Natural killer cell (primary cell): ENCODE data around the gene TNNT3. TPM values are rescaled to one million over a fixed set of nuclear protein-coding genes. Genes with fewer than 3 reads are reported as not detected.
"Not testable (repeated sequence)": the region's sequence is repeated elsewhere in the genome, so short reads cannot be mapped to it uniquely, and the experiment has no call there.

ENCODE experiments used
- ATAC-seq, 3 donors: fragments of 150-1000 bp in 2 of 3; fragments of 200-7000 bp in 1 of 3; cut with Tn5 transposase; 1 replicate in 1 of 3; 2 replicates in 2 of 3; pipeline ENCODE4 v1.10.0; 2021; ENCODE audit warnings: mild to moderate bottlenecking in 2 of 3, moderate library complexity in 2 of 3
- DNase-seq, 2 donors: peaks; one replicate each; pipeline versions ENCODE4 v3.0.0 to v3.0.0-alpha.2; 2013 to 2021; ENCODE audit warnings: mixed read lengths in 1 of 2
- H3K27ac ChIP-seq: one replicate; pipeline ENCODE4 v1.5.1; 2013; ENCODE audit warnings: mild to moderate bottlenecking, low read length
- H3K27me3 ChIP-seq: one replicate; pipeline ENCODE4 v1.6.1; 2013; ENCODE audit warnings: low read length; ENCODE audit not compliant: control insufficient read depth, insufficient read depth
- H3K36me3 ChIP-seq: one replicate; pipeline ENCODE4 v1.6.1; 2013; ENCODE audit warnings: low read length; ENCODE audit not compliant: control insufficient read depth, insufficient read depth
- H3K4me1 ChIP-seq: one replicate; pipeline ENCODE4 v1.6.1; 2013; ENCODE audit warnings: low read length; ENCODE audit not compliant: control insufficient read depth, insufficient read depth
- H3K4me3 ChIP-seq: one replicate; pipeline ENCODE4 v1.5.1; 2013; ENCODE audit warnings: low read length
- H3K9me3 ChIP-seq: one replicate; pipeline ENCODE4 v1.6.1; 2013; ENCODE audit warnings: low read length; ENCODE audit not compliant: control insufficient read depth, insufficient read depth
- H3K27ac Mint-ChIP-seq, 2 donors: one replicate each; pipeline ENCODE4 v1.8.0; 2022; ENCODE audit warnings: mild to moderate bottlenecking in 2 of 2, mixed read lengths in 2 of 2, moderate library complexity in 1 of 2
- H3K27me3 Mint-ChIP-seq, 2 donors: one replicate each; pipeline ENCODE4 v1.8.0; 2022; ENCODE audit warnings: low read depth in 2 of 2, mixed read lengths in 2 of 2
- H3K36me3 Mint-ChIP-seq: one replicate; pipeline ENCODE4 v1.8.0; 2022; ENCODE audit warnings: mixed read lengths
- H3K4me1 Mint-ChIP-seq, 2 donors: one replicate each; pipeline ENCODE4 v1.8.0; 2022; ENCODE audit warnings: mixed read lengths in 2 of 2
- H3K4me3 Mint-ChIP-seq: one replicate; pipeline ENCODE4 v1.8.0; 2022; ENCODE audit warnings: mild to moderate bottlenecking, moderate library complexity, mixed read lengths
- H3K9me3 Mint-ChIP-seq, 2 donors: one replicate each; pipeline ENCODE4 v1.8.0; 2022; ENCODE audit warnings: mixed read lengths in 2 of 2
- CTCF ChIP-seq: fragments of 200-600 bp; IDR thresholded peaks from one replicate; pipeline ENCODE4 v1.8.0; 2022; ENCODE audit warnings: antibody characterized with exemption
- WGBS: methylation state at CpG from one replicate; pipeline ENCODE4 v1.1.7; 2013; ENCODE audit warnings: missing lambda C conversion rate; ENCODE audit not compliant: insufficient coverage; 5-methylcytosine and 5-hydroxymethylcytosine counted together
- intact Hi-C: fragments of 100-400 bp; cut with micrococcal nuclease; formaldehyde crosslinking; loops from one replicate; pipeline ENCODE4 v1.14.2; 2022
- total RNA-seq, 4 donors: library from RNA; stranded (reverse); fragments of 120-200 nt in 1 of 4; gene quantifications; one replicate each; pipeline versions ENCODE4 v1.2.3 to v1.2.4, GENCODE V29; 2013 to 2022

The TNNT3 gene
- total RNA-seq, 3 donors from 2014 or later (not counting 1 experiment from before 2014, with no cell fraction given) = 15.8 to 27.9 (median 26.2) TPM

GRCh38 chr11:1875093-1875850, 44.2 kb upstream of the TNNT3 start:
- H3K27me3 Mint-ChIP-seq = no peaks in the 10 kb centered on the region
- H3K27ac Mint-ChIP-seq = peak overlapping the region; percentile 45 to 64
- H3K9me3 Mint-ChIP-seq = no peaks in the 10 kb centered on the region
- WGBS = 74% methylated on average over 28 of the region's 28 CpGs
- no peak for ATAC-seq
- DNase-seq = no peak
- peaks cover 32 to 73% of the 10 kb centered on the region in 2 donors for H3K4me1 Mint-ChIP-seq
- no peaks in the 10 kb centered on the region for H3K36me3 Mint-ChIP-seq
- peaks cover 12% of the 10 kb centered on the region for H3K36me3 ChIP-seq
- no peak for TF ChIP-seq CTCF
- no peaks in the 10 kb centered on the region for H3K9me3 ChIP-seq
- intact Hi-C loops = no loop called here
- H3K27me3 ChIP-seq = no peaks in the 10 kb centered on the region
- H3K4me3 Mint-ChIP-seq = peak overlapping the region; percentile 71
- H3K4me1 ChIP-seq = peaks cover 92% of the 10 kb centered on the region
- H3K4me3 ChIP-seq = no peak overlapping the region
- no peak overlapping the region for H3K27ac ChIP-seq

GRCh38 chr11:1875851-1876301, 43.6 kb upstream of the TNNT3 start:
- H3K9me3 ChIP-seq, H3K27ac ChIP-seq, H3K4me3 Mint-ChIP-seq, H3K4me3 ChIP-seq, H3K27me3 ChIP-seq, H3K36me3 Mint-ChIP-seq, H3K9me3 Mint-ChIP-seq, DNase-seq, ATAC-seq, H3K27me3 Mint-ChIP-seq, intact Hi-C loops: not testable (repeated sequence)
- Histone ChIP-seq H3K4me1 (peaks cover 92% of the 10 kb centered on the region), H3K36me3 (peaks cover 16% of the 10 kb centered on the region)
- H3K27ac Mint-ChIP-seq = peak overlapping the region; percentile 29 to 42
- H3K4me1 Mint-ChIP-seq = peaks cover 30 to 73% of the 10 kb centered on the region in 2 donors
- 87% methylated on average over 13 of the region's 13 CpGs for WGBS

- Mint-ChIP-seq H3K27ac (peak overlapping the region; percentile 29 to 42), H3K27me3 (no peaks in the 10 kb centered on the region), H3K36me3 (no peaks in the 10 kb centered on the region), H3K4me1 (peaks cover 26 to 72% of the 10 kb centered on the region in 2 donors), H3K9me3 (no peaks in the 10 kb centered on the region), H3K4me3 (no peak overlapping the region)
- TF ChIP-seq CTCF = peak; percentile 25
- ATAC-seq (no peak), DNase-seq (peak in 1 of 2 donors; percentile 36)
- H3K4me1 ChIP-seq = peaks cover 92% of the 10 kb centered on the region
- H3K27ac ChIP-seq = no peak overlapping the region
- H3K4me3 ChIP-seq = no peak overlapping the region
- no peaks in the 10 kb centered on the region for H3K9me3 ChIP-seq
- intact Hi-C loops = no loop called here
- H3K27me3 ChIP-seq = no peaks in the 10 kb centered on the region
- peaks cover 20% of the 10 kb centered on the region for H3K36me3 ChIP-seq
- 73% methylated on average over 26 of the region's 26 CpGs for WGBS
Observed at GRCh38 chr11:1876361-1877063, 43.0 kb upstream of the TNNT3 start.
